HTR-8/SVneo (cell line): ENCODE results near the gene SEMA4A.
"Not testable (repeated sequence)": the region's sequence is repeated elsewhere in the genome, so short reads cannot be mapped to it uniquely, and the experiment has no call there.

ENCODE experiments used
- DNase-seq: peaks from one replicate; pipeline ENCODE4 v3.0.0; 2011; ENCODE audit warnings: low spot score, mixed read lengths; ENCODE audit not compliant: insufficient read length
- FAIRE-seq: peaks from 2 replicates; lab custom pipeline; 2011; peaks lifted over from hg19 to GRCh38; lab: Jason Lieb, UNC

The SEMA4A gene

GRCh38 chr1:156155756-156156510 is 2.5 kb downstream of the SEMA4A start:
- DNase-seq (no peak), FAIRE-seq (no peak)

GRCh38 chr1:156157506-156157905 is 4.1 kb downstream of the SEMA4A start:
- FAIRE-seq (no peak), DNase-seq (no peak)

GRCh38 chr1:156157966-156158365 is 4.6 kb downstream of the SEMA4A start:
- no peak for FAIRE-seq
- no peak for DNase-seq

GRCh38 chr1:156160000-156160742 is 6.8 kb downstream of the SEMA4A start:
- FAIRE-seq (no peak), DNase-seq (no peak)

GRCh38 chr1:156160743-156161171 is 7.4 kb downstream of the SEMA4A start:
- FAIRE-seq = no peak
- peak; percentile 84 for DNase-seq

- no peak for DNase-seq
- no peak for FAIRE-seq
Observed at GRCh38 chr1:156162430-156163037, 9.1 kb downstream of the SEMA4A start.

GRCh38 chr1:156163712-156164111 is 10.3 kb downstream of the SEMA4A start:
- FAIRE-seq (no peak), DNase-seq (no peak)

GRCh38 chr1:156164125-156164831 is 10.9 kb downstream of the SEMA4A start:
- DNase-seq = no peak
- no peak for FAIRE-seq

- no peak for DNase-seq
- no peak for FAIRE-seq
Observed at GRCh38 chr1:156165083-156165482, 11.7 kb downstream of the SEMA4A start.

- no peak for FAIRE-seq
- no peak for DNase-seq
Observed at GRCh38 chr1:156167536-156167935, 14.2 kb downstream of the SEMA4A start.

GRCh38 chr1:156172696-156173470 is 19.5 kb downstream of the SEMA4A start:
- FAIRE-seq (no peak), DNase-seq (no peak)

GRCh38 chr1:156176610-156177210 is 23.3 kb downstream of the SEMA4A start:
- no peak for FAIRE-seq
- no peak for DNase-seq

GRCh38 chr1:156177919-156178654 is 24.7 kb downstream of the SEMA4A start:
- FAIRE-seq = no peak
- no peak for DNase-seq

GRCh38 chr1:156180471-156180870 is 27.1 kb downstream of the SEMA4A start:
- FAIRE-seq = no peak
- no peak for DNase-seq

GRCh38 chr1:156181391-156181924 is 28.1 kb downstream of the SEMA4A start:
- DNase-seq, FAIRE-seq: not testable (repeated sequence)

- DNase-seq, FAIRE-seq: not testable (repeated sequence)
Observed at GRCh38 chr1:156182010-156182779, 28.8 kb downstream of the SEMA4A start.

- not testable (repeated sequence) for DNase-seq, FAIRE-seq
Observed at GRCh38 chr1:156186347-156187177, 33.2 kb downstream of the SEMA4A start.
